NCI-H2196 (cell line): ENCODE measurements around the gene DIS3L2.
A peak's percentile ranks its signal among the peaks of the same experiment; 100 is the strongest.
"Not testable (repeated sequence)": the region's sequence is repeated elsewhere in the genome, so short reads cannot be mapped to it uniquely, and the experiment has no call there.

Experiments
- DNase-seq: peaks from one replicate; lab custom pipeline; 2025; ENCODE audit not compliant: unreplicated experiment; lab: John Stamatoyannopoulos, UW

DIS3L2 gene

DNA sequence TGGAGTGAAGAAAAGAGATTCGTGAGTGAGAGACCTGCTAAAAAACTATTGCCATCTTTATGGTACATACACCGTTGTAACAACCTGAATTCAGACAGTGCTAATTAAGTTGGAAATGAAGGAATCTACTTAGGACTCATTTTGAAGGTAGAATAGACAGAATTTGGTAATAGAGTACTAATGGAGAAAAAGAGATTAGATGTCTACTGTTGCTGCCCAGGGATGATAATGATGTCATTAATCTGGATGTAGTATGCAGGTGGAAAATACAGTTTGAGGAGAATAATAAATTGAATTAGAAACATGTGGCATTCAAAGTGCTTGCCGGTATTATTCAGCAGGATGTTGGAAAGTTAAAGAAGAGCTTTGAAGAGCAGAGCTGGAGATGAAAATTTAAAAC lies 44.7 kb downstream of the DIS3L2 start:
- DNase-seq, result no peak

DNA sequence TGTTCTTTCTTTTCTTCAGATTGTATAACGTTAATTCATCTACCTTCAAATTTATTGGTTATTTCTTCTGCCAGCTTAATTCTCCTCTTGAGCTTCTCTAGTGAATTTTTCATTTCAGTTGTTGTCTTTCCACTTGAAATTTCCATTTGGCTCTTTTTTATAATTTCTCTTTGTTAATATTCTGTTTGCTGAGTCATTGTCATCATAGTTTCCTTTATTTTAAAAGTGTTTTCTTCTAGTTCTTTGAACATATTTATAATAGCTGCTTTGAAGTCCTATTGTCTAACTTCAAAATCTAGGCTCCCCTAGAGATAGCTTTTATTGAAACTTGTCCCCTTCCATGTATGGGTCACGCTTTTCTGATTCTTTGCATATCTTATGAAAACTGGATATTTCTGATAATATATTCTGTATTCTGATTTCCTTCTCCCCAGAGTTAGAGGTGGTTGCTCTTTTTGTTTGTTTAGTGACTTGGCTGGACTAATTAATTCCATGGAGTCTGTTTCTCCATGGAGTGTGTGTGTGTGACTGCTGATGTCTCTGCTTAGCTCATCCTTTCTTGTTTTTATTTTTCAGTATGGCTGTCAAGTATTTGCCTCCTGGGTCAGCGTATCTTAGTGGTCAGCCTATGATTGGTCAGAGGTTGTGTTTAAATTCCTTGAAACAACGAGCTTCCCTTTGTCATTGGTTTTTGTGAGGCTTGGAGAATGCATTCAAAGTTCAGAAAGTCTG lies 47.6 kb downstream of the DIS3L2 start:
- DNase-seq, result no peak

DNA sequence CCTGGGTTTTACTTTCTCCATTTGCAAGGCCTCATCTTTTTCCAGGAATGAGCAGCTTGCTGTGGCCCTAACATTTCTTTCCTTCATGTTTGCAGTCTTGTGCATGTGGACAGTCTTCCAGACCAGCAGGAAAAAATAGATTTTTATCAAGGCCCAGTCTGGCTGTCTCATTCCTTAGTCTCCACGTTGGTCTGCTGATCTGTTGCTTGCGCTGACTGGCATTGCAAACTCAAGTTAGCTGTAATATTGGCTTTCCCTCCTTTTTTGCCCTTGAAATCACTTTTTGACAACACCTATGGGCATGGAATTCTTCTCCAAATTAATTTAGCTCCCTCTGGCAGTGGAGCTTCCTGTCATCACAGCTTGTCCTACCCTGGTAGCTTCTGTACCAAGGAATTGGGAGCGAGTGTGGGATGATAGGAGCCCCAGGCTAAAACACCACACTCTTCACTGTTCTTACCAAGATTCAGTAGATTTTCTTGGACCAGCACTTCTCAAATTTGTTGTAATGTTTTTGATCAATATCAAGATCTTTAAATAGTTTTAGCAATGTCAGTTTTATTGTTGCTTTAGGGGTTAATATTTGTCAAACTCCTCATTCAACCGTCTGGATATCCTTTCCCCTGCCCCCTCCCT lies 48.2 kb downstream of the DIS3L2 start:
- DNase-seq, result no peak

DNA sequence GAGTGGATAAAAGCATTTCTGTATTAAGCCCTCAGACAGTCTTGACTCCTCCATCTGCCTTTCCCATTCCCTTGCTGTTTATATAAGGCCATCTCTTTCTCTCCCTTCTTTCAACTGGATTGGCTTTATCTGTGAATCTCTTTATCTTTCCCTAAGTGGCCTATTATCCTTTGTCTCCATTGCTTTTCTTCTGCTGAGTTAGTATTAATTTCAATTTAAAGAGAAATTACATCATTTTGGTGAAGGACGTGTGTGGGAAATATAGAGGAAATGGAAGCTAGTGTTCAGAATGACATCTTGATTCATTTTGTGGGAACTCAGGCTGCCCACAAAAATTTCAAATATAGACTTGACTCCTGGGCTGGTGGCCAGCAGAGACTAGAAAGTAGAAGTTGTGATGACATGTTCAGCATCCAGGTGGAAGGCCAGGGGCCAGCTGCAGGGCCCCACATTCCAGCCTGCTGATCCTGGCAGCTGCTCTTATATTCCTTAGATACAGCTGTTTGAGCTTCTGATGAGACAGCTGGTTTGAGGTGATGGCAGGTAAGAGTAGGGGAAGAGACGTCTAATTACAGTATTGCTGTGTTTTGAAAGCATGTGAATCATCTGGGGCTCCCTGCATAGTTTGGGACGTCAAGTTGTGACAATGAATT lies 52.3 kb downstream of the DIS3L2 start:
- peak; percentile 10 for DNase-seq

DNA sequence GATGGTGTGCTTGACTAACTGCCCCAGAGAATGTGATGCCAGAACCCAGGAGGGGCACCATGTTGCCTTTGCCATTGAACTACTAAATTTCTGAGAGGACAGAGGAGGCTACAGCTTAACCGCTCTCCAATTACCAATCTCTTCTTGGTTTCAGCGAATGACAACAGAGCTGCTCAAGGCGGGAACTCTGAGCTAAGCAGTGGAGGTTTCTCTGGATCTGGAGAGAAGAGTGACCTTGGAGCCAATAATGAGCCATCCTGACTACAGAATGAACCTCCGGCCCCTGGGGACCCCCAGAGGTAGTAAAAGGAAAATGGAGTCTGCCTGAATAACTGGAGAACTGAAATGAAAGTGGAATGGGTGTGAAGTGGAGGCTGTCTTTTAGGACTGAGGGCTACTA lies 53.2 kb downstream of the DIS3L2 start:
- no peak for DNase-seq

DNA sequence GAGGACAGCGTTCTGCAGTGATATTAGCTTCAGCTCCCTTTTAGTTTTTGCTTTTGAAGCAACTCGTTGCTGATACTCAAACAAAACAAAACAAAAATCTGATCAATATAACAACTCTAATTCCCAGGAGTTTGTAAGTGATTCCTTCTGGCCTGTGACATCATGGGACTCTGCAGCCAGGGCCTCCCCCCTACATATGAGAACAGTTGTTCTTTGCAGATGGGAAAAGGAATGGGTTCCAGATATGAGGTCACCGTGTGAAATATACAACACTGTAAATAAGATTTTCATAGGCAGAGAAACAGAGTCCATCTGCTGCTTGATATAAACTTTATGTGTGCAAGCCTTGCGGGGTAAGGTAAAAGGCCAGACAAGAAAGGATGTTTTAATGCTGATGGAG lies 56.7 kb downstream of the DIS3L2 start:
- no peak for DNase-seq

DNA sequence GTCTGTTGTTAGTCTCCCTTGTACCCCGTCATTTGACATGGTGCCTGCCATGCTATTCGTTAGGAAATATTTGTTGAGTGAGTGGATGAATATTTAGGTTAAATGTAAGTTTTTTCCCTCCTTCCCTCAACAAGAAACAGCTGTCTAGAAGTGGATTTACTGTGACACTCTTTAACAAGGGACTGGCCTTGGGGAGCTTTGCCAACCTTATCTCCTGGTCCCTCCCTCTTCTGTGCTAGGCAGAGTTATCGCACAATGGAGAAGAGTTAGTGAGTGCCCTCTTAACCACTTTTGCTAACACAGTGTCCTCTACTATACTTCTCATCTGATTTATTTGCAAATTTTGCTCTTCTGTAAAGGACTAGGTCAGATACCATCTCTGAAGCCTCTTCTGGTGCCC lies 61.2 kb downstream of the DIS3L2 start:
- no peak for DNase-seq

DNA sequence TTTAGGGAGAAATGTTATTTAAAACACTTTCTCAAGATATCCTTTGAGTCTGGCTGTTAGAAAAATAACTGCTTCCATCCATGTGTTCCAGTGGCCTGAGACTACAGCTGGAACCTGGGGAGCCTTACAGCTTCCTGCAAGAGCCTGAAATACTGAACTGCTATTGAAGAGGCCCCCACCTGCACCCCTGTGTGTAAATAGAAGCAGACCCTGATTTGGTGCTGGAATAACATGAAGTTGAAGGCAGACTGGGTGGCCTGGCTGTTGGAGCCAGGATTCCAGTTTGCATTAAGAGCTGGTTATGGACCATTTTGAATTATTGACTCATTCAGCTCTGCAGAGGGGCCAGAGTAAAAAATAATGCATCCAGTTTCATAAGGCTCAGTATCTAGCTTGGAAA lies 61.9 kb downstream of the DIS3L2 start:
- DNase-seq, result no peak

DNA sequence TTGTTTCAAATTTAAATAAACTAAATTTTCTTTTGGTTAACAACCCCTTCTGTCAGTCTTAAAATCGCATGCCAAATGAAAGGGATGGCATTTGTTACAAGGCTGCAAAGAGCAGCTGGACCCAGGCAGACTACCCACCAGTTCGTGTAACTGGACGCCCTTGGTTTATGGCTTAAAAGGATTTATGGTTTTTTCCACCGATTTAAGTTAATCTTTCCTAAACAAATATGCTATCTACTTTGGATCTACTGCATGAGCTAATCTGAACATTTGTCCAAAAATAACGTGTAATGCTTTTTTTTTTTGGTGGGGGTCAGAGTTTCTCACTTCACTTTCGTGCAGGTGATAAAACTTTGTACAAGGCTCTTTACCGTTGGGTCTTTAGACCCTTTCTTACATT lies 62.9 kb downstream of the DIS3L2 start:
- DNase-seq, result no peak

DNA sequence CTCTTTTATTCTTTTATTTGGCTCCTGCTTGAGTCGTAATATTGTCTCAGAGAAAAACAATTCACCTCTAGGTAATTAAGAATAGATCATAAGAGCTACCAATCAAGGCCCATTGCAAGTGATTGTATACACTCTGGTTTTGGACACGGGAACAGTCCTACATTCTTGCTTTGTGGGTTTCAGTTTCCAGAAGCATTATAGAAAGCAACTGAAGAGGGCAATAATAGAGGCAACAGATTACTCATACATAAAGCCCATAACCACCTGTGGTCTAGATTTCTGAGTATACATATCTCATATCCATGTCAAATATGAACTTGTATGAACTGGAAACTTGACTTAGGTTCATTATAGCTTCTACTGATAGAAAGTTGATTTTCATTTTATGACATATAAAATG lies 65.4 kb downstream of the DIS3L2 start:
- no peak for DNase-seq

DNA sequence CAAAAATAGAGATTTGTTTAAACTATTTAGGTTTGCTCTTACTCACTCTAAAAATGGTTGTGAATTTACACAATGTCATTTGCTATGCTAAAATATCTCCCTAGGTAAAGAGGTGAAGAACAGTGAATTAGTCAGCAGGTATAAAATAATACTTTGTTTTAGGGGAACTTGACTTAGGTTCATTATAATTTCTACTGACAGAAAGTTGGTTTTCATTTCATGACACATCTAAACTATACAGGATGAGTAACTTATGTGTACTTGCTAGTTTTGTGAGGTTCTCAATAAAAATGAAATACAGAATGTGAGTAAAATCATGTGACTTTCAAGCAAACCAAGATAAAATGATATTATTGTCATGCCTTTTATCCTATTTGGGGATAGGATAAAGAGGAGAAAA lies 66.0 kb downstream of the DIS3L2 start:
- no peak for DNase-seq

DNA sequence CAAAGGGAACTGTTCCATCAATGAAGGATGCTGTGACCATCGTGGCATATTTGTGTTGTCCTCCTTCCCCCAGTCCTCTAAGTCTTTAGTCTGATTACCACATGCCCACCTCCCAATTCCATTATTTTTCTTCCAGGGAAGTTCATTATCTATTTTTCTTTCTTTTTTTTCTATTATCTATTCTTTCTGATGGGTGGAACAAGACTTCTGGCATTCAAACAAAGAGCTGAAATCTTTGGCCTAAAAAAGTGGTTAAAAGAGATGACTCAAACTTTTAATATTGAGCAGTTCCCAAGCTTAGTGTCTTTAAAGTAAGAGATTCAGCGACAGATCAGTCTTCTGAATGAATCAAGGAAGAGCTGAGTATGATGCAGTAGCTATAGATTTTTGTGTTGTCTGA lies 66.6 kb downstream of the DIS3L2 start:
- DNase-seq, result no peak

DNA sequence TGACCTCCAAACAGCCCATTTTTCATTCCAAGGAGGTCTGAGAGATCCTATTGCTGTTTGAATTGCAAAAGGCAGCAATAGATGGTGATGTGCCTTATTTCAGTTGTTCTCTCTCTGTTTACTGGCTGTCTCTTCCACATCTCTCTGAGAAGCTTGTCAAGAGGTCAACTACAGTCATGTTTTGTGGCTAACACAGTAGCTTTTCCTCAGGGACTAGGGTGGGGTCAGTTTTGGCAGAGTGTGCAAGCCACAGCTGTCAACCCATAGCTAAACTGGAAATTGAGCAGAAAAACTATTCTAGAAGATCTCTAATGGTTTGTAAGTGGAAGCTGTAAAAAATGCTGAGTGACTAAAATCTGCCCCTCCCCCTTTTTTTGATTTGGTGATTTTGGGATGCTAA lies 67.1 kb downstream of the DIS3L2 start:
- no peak for DNase-seq

DNA sequence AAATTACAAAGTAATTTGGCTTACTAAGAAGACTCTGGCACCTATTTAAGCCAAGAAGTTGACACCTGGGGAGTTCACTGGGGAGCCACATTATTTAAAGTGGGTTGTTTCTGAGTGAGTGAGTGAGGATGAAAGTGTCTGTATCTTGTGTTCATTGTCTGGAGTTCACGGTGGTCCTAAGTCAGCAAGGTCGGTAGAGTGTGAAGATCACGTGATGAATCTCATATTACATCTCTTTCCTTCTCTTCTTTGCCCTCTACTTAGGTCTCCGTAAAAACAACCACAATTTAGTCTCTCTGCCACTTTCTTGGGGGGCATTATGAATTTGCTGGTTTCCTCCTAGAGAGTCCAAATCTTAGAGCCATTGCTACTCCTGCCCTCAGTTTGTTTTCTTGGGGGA lies 67.8 kb downstream of the DIS3L2 start:
- no peak for DNase-seq

DNA sequence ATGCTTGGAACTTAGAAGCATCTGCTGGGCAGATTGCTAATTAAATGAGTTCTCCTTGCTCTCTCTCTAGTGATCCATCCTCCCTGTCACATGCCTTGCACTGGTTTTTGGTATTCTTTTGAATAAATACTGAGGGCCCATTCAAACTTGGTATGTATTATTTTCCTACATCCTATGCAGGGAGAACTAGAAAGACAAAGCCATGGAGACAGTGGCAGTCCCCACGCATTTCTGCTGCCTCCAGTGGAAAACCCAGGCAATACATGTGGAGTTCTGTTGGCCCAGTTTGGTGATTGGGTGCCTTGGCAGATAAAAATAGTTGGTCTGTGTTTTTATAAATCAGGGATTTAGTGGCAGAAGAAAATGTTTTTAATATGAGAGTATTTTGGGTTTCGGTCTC lies 68.7 kb downstream of the DIS3L2 start:
- DNase-seq, result no peak

DNA sequence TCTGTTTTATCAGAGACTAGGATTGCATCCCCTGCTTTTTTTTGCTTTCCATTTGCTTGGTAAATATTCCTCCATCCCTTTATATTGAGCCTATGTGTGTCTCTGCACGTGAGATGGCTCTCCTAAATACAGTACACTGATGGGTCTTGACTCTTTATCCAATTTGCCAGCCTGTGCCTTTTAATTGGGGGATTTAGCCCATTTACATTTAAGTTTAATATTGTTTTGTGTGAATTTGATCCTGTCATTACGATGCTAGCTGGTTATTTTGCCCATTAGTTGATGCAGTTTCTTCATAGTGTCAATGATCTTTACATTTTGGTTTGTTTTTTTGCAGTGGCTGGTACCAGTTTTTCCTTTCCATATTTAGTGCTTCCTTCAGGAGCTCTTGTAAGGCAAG lies 73.8 kb downstream of the DIS3L2 start:
- not testable (repeated sequence) for DNase-seq

DNA sequence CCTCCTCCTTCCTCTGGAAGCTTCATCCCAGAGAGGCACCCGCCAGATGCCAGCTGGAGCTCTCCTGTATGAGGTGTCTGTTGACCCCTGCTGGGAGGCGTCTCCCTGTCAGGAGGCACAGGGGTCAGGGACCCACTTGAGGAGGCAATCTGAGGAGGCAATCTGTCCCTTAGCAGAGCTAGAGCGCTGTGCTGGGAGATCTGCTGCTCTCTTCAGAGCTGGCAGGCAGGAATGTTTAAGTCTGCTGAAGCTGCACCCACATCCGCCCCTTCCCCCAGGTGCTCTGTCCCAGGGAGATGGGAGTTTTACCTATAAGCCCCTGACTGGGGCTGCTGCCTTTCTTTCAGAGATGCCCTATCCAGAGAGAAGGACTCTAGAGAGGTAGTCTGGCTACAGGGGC lies 75.4 kb downstream of the DIS3L2 start:
- DNase-seq, result not testable (repeated sequence)

DNA sequence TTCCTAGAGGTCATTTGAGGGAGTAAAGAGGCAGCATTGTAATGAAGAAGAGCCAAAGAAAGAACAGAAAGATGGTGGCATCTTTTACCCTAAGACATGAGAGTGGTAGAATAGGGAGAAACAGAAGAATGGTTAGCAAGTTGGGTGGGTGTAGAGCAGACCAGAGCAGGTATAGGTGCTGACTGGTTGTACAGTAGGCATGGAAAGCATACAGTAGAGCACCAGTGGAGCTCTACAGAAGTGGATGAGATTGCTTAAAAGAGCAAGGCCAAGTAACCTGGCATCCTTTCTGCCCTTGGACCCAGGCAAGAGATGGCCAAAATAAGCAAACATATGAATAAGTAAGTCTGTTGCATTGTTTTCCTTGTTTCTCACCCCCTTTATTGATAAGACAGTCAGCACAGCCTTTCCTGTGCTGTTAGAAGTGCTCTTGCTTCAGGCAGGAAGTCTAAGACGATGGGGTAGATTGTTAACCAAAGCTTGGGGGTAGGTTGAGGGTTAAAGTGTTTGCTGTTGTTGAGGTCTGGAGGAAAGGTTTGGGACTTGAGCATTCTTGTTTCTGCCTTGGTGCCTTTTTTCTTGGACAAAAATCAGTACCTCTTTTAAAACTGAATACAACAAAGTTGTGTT lies 76.9 kb downstream of the DIS3L2 start:
- no peak for DNase-seq

DNA sequence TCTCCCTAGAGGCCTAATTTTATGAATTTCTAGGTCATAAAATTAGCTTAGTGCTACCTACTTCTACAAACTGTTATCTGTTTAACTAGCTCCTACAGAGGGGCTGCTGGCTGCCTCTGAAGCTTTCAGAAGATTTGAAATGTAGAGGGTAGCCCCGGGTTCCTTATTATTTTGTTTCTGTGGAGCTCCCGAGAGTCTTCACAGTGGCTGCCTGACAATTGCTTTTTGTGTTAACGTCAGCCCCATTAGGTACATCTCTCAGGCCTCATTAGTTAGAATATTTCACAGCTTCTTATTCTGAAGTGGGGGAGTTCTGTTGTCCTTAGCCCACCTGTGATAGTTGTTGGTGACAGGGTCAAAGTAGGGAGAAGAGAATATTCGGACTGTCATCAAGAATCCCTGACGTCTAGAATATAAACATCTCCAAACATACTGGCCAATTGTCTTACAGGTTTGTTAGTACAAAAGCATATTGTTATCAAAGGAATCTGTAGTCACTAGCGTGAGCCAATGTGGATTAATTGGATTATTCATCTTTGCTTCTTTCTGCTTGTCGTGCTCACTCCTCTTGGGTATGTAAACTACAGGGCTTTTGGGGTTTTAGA lies 77.5 kb downstream of the DIS3L2 start:
- no peak for DNase-seq

DNA sequence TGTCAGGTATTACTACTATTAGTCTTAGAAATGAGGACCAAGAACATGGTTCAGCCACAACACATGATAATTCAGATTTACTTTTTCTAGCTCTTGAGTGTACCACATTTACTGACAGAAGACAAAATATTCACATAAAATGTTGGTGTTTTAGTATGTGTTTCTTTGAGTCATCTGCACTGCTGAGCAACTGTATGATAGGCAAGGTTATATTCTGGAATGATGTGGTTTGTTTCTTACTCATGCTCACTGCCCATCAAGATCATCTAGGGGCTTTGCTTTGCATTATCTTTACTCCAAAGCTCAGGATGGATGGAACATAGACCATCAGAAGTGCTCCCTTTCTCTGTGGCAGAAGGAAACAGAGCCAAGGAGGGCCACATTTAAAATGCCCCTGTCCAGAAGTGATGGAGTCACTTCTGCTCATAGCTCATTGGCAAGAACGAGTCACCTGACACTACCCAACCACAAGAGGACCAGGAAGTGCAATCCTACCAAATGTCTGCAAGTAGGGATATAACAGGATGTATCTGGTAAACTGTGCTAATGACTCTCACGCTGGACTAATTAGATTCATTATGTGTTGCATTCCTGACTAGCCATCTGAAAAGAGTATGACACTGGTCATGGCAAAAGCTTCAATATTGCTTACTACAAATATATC lies 81.5 kb downstream of the DIS3L2 start:
- DNase-seq, result no peak

DNA sequence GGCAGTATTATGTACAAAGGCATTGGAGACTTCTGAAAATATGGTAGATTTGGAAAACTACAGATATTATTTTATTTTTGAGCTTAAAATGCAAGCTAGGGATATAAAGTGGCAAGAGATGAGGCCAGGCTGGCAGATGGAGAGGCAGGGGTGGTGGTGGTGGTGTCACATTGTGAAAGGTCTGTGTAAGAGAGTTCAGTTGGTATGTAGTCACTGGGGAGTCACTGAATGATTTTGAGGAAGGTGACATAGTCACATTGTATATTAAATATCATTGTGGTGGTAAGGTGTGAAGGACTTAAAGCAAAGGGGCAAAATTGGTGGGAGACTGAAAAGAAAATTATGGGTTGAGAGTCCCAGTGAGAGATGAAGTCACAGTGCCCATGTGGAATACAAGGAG lies 82.5 kb downstream of the DIS3L2 start:
- DNase-seq, result no peak
